Activated CD8-positive, alpha-beta memory T cell treated with anti-CD3 and anti-CD28 coated beads, Interleukin-2, amount 50 U/mL, for 1 hour (primary cell): ENCODE measurements around the gene CSTF2.
A peak's percentile ranks its signal among the peaks of the same experiment; 100 is the strongest.
"Not testable (repeated sequence)": the region's sequence is repeated elsewhere in the genome, so short reads cannot be mapped to it uniquely, and the experiment has no call there.

Source experiments
- DNase-seq: peaks from one replicate; pipeline ENCODE4 v3.0.0-alpha.2; 2020; ENCODE audit errors: extremely low read depth

The CSTF2 gene, protein sequence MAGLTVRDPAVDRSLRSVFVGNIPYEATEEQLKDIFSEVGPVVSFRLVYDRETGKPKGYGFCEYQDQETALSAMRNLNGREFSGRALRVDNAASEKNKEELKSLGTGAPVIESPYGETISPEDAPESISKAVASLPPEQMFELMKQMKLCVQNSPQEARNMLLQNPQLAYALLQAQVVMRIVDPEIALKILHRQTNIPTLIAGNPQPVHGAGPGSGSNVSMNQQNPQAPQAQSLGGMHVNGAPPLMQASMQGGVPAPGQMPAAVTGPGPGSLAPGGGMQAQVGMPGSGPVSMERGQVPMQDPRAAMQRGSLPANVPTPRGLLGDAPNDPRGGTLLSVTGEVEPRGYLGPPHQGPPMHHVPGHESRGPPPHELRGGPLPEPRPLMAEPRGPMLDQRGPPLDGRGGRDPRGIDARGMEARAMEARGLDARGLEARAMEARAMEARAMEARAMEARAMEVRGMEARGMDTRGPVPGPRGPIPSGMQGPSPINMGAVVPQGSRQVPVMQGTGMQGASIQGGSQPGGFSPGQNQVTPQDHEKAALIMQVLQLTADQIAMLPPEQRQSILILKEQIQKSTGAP

DNA sequence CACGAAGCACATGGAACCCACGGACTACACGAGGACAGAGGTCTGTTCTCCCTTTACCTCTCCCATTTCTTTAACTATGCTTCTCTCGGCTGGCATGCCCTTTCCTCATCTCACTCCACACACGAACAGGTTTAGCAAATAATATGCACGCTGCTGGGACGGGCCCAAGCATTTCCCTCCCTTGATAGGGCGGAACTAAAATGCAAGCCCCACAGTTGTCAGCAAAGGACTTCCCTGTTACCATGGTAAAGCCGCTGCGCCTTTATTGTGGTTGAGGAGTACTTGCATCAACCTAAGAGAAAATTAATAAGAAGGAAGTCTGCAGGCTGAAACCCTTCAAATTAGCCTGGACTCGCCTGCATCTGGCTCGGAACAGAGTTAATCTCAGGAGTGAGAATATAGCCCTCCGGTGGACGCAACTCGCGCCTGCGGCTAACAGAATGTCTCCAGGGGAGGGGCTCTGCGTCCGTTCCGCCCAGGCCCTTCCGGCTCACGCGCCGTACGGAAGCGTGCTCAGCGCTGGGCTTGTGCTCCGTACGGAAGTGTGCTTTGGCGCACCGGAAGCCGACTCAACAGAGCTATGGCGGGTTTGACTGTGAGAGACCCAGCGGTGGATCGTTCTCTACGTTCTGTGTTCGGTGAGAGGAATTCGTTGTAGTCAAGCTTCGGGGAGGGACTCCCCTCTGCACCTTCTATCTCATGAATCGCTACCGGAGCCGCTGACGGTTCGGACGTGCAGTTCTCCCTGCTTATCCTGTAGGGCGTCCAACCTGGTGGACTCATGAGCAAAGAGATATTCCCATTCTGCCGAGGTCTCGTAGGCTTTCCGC lies at the start of gene CSTF2:
TSS of gene CSTF2 (plus strand) at position 555 of the 830 bp plus-strand sequence. CDS start at position 581, 26 bp downstream.
- peak; percentile 49 for DNase-seq

DNA sequence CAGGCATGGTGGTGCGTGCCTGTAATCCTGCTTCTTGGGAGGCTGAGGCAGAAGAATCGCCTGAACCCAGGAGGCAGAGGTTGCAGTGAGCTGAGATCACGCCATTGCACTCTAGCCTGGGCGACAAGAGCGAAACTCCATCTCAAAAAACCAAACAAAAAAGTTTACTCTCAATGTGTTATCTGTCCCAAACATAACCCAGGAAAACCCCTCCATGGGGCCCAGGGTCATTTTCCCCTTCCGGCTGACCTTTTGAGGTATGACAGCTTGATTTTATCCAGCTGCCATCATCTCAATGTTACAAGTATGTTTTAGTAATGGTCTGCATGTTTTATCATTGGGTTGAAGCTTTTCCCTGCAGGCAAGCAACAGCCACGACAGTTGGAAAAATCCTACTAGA lies 23.8 kb upstream of the CSTF2 start:
- not testable (repeated sequence) for DNase-seq

DNA sequence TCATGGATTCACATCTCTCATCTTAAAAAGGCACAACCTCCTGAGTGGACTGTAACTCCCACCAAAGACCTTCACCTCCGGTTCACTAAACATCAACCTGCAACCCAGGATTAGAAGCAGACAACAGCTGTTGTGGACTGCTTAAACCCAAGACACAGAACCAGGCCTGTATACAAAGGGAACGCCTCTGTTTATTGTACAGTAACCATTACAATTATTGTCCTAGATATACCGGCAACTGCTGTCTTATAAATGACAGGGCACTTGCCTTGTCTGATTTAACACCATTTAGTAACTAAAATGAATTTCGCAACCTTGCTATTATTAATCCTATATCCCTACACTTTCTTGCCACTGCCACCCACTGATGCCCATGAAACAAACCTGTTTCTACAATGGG lies 22.8 kb upstream of the CSTF2 start:
- DNase-seq, result no peak

DNA sequence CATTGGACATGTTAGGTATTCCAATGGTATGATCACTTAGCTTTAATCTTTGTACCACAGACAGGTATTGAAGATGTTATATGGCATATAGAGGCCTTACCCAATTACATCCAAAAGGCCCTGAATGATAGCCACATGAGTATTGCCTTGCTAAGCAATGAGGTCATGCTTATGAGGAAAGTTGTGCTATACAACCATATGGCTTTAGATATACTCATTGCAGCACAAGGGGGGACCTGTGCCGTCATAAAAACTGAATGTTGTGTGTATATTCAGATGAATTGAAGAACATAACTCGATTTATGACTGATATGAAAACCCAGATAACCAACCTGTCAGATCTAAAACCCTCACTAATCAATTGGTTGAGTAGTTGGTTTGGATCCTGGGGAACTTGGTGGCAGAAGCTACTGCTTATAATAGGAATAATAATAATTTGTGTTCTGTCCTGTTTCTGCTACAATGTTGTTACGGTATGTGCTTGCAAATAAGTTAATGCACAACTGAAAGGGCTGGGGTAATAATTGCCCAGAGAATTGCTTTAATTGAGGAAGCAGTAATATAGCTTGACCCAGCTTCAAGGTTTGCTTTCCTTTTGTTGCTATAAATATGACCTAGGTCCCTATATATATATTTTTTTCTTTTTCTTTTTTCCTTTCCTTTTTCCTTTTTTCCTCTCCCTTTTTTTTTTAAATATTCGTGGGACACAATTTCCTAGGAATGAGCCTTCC lies 21.5 kb upstream of the CSTF2 start:
- DNase-seq, result no peak

DNA sequence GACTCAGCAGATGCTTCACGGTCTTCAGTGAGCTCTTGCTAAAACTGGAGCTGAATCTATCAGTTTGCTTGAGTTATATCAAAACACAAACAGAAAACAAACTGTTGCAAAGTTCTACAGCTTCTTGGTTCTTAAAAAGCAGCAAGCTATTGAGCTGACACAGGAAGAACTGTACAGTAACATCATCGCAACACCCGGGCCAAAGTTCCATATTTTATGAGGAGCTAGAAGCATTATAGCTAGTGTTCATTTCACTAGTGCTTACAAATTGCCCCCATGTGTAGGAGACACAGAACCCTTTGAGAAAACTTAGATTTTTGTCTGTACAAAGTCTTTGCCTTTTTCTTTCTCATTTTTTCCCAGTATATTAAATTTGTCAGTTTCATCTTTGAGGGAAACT lies 17.3 kb upstream of the CSTF2 start:
- DNase-seq, result no peak

DNA sequence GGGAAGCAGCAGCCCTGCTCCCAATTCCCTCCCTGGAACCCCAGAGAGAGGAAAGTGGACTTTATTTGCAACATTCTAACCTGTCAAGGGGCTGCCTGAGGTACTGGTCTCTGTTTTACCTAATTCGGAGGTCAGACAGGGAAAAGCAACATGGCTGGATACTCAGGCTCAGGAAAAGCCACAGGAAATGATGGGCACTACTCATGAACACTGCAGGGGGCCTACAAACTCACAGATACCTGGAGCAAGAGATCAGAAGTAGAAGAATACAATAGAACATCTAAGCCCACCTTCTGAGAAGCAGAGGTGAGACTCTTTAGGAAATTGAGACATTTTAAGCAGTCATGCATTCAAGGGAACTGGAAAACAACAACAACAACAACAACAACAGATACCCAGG lies 15.4 kb upstream of the CSTF2 start:
- DNase-seq, result no peak

DNA sequence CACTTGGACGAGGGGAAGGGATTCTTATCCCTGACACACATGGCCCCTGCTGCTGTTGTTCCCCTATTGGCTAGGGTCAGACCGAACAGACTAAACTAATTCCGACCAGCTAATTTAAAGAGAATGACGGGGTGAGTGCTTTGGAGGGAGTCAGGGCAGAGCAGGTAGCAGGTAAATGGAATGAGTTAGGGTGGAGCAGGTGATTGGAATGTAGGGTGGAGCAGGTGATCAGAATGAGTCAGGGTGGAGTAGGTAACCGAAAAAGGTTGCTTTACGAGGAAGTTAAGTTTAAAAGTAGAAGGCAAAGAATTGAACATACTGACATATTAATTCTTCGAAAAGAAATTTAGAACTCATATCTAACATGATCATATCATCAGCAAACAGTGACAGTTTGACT lies 11.9 kb upstream of the CSTF2 start:
- not testable (repeated sequence) for DNase-seq

DNA sequence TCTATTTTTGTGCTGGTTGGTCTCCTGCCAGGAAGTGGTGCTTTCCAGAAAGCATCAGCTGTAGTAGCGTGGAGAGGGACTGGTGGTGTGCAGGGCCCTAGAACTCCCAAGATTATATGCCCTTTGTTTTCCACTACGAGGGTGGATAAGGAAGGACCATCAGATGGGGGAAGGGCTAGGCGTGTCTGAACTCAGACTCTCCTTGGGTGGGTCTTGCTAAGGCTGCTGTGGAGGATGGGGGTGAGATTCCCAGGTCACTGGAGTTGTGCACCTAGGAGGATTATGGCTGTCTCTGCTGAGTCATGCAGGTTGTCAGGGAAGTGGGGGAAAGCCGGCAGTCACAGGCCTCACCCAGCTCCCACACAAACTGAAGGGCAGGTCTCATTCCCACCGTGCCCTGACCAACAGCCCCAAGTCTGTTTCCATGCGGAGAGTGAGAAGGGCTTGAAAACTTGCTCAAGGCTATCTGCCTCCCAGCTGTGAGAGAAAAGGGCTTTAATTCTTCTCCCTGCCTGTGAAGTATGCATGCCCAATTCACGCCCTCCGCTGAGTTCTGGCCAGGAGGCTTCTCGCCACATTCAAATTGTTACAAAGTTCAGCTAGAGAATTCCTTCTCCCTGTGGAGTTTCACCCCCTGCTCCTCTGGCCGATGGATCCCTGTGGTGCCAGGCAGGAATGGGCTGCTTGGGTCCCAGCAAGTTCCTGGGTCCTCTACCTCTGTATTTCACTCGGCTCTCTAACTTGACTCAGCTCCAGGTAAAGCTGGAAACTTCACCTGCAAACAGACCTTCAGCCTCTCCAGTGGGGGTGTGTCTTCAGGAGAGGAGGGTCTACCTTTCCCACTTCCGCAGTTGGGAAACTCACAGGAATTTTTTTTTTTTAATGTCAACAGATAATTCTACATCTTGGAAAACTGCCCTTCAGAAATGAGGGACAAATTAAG lies 7.7 kb upstream of the CSTF2 start:
- no peak for DNase-seq

DNA sequence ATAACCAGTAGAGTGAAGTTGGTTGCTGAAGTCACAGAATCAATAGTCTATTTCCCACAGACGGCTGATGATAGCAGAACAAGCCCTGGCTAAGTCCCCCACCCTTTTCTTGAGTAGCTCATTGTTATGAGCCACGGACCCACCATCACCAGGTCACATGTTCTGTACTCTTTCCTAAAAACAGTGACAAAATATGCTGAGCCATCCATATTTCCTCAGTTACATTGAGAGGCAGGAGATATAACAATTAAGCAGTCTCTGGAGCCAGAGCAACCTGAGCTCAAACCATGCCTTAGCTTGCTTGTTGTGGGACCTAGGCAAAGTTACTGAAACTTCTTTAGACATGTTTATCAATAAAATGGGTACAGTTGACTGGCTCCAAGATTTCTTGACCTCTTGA lies 2.9 kb upstream of the CSTF2 start:
- DNase-seq, result no peak

DNA sequence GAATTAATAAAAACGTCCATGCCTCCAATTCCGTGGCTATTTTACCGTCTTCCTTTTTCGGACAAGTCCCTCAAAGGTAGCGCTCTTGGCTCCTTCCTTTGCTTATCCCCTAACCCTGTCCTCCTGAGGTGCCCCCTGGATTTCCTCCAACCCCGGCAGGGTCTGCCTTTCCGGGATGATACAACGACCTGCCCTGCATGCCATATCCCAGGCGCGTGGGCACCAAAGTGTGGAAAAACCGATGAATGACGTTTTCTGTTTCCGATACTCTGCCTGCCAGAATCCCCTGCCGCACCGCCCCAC lies 706 bp upstream of the CSTF2 start:
- no peak for DNase-seq

DNA sequence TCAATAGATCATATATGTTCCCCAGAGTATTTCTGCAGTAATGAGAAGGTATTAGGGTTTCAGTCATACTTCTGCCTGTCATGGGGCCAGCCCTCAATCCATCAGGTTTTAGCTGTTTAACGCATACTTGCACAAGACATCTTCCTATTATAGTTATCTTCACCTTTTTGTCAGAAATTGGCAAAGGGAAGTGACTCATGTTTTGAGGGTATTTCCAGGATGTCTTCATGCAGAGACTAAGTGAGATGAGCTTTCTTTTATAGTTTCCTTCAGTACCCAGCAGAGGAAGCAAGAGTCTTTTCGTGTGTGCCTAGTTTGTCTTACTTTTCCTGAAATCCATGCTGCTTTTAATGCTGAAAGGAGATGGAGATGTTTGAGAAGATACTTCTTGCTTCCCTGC lies 9.5 kb downstream of the CSTF2 start:
- DNase-seq, result no peak

DNA sequence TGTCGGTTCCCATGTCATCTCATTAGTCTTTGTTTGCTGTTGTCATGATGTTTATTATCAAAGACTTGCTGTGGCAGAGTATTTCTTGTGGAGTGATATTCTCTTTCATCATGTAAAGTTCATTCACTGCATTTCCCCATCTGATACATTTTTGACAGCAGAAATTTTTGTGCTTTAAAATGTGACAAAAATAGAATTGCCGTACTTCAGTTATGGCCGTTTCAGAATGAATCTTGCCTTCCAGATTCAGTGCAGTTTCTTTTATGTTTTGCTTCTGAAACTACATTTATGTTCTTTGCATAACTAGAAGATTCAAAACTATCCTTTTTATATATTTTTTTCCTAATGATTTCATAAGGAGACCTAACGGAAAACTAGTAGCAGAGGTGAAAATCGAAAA lies 10.0 kb downstream of the CSTF2 start:
- no peak for DNase-seq

DNA sequence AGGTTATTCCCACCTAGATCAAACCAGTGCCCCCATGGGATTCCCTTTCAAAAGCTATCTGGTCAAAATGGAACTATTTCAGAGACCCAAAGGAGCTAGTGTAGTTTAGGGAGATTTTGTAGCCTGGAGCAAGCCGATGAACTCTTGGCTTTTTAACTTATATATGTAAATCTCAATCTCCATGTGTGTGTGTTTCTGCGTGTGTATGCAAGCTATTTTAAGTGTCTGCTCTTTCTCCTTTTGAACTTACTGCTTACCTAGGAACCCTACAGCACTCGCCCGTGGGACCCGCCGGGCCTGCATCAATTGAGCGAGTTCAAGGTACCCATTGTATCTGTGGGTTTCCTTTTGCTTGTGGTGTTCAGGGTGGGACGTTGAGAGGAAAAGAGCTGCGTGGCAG lies 10.4 kb downstream of the CSTF2 start:
- DNase-seq, result no peak

DNA sequence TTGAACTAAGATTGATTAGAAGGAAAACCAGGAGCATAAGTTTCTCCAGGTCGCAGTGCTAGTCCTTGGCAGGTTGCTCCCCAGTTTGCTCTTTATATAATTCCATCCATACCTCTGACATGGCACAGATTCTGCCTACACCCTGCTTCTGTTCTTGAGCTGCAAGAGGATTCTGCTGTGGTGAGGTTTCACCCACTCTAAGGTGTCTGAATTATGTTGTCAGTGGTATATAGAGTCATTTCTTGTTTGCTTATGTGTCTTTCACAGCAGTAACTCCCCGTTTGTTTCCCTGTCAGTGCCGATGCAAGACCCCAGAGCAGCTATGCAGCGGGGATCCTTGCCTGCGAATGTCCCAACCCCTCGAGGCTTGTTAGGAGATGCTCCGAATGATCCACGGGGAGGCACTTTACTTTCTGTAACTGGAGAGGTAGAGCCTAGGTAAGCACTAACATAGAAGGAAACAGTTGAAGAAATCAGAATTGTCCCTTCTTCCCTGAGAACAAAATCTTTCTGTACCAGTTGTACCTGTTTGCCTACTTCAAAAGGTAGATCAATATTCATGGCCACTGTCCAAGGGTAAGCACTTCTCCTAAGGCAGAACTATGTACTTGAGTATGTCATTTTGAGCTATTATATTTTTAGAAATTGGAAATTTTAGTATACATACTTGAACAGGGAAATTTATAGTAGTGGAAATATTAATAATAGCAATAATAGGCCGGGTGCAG lies 11.2 kb downstream of the CSTF2 start:
- DNase-seq, result no peak

DNA sequence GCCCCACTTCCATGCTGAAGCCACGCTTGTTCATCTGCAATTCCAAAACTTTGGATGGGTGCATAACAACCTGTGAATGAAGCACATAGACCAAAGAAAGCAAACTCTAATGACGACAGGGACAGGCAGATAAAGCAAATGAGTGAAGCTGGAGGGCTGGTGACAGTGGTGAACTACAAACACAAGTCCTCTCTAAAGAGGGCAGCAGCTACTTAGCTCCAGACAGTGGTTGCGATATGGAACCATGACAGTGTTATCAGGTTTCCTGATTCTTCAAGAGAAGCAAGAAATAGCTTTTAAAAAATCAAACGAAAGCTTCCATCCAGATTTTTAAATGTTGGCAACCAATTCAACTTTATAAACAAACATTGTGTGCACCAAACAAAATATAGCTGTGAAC lies 30.1 kb downstream of the CSTF2 start:
- no peak for DNase-seq

DNA sequence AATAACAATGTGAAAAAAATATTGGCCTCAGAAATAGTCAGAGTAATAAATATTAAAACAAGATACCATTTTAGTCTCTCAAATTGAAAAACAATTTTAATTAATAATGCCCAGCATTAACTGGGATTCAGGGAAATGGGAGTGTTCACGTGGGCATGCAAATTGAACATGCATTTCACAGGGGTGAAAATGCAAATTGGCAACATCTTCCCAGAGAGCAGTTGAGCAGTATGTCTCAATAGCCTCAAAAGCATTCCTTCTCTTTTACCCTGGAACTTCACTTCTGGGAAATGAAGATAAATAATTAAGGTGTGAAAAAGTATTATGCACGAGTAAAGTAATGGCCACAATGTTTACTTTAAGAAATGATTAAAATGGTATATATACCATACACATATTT lies 32.6 kb downstream of the CSTF2 start:
- DNase-seq, result no peak

DNA sequence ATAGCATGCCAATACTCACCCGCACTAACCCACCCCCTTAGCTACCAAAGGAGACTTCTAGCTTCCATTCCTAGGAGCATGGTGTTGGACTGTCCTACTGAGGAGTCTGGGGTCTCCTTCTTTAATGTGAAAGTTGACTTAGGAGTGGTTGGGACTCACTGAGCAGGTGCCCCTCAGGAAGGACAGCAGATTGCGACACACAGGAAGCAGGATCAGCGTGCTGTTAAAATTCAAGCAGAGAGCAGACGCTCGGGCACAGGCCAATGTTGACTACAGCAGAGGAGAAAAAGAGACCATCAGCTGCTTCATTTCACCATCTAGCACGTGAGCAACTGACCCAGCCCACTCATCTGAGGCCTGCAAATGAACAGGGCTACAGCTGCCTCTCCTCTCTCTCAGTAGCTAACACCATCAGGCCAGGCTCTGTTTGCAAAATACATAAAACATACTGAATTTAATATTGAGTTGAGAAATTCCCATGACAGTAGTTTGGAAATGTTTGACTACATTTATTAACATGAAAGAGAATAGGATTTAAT lies 43.2 kb downstream of the CSTF2 start:
- DNase-seq, result no peak

DNA sequence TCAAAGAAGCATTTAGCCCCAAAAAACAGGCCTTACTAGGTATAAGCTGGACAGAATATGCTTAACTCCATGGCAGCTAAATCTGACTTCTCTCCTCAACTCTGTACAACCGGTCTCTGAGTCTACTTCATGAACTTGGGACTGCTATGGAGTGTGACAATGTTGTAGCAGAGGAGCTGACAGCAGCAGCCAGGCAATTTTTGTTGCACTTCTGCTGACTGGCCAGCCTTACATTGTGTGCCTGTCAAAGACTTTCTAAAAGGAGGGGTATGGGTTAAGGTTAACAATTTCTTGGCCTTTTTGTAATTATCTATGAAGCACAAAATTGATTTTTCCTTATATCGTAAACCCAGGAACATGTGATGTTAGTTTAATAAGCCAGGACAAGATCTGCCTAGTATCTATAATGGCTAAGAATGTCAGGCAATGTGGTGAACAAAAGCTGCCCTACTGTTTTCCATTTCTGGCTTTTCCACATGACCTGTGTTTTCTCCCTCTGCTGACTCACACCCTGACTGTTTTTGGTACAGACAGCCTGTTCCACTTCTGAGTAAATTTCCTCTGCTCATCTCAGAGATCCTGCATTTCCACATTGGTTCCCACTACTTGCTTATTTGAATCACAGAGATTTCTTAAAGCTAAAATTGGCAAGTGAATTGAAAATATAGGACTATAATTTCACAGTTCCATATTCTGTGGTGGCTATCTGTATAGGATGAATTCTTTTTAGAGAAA lies 44.6 kb downstream of the CSTF2 start:
- no peak for DNase-seq

DNA sequence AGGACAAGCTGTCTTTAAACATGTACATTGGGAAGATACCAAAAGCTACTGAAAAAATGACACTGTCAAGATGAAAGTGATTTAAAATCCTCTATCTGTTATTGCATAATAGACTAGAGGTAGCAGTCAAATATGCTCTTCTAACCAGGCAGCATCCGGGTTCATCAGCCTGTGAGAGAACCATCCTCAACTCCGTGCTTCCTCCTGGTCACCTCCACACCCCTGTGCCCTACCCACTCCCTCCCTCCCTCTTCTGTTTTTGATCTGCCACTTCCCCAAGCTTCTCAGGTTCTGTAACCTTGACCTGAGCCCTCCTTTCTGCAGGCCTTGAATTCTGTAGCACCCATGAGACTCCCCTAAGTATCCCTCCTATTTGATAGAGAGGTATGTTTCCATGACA lies 48.1 kb downstream of the CSTF2 start:
- DNase-seq, result no peak

DNA sequence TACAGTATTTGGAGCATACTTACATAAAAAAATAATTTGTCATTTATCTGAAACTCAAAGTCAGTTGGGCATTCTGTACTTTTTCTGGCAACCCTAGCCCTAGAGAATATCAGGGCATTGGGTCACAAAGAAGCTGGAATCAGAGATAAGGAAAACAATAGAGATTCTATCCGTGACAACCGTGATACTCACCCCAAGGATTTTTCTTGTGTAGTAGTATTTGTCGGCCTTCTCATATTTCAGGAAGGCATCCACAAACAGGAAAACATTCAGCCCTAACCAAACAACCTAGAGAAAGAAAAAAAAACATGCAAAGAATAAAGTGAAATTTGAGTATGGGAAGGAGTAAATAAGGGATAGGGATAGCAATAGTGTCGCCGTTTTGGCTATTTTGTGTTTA lies 50.3 kb downstream of the CSTF2 start:
- no peak for DNase-seq
